ENCODE results near the gene ZNF254. TPM values are rescaled to one million over a fixed set of nuclear protein-coding genes. Genes with fewer than 3 reads are reported as not detected.
"Not testable (repeated sequence)": the region's sequence is repeated elsewhere in the genome, so short reads cannot be mapped to it uniquely, and the experiment has no call there.

The ZNF254 gene
- total RNA-seq, 1 experiment from 2014 or later, result 26.6 TPM

GRCh38 chr19:24040621-24041020 lies 46.4 kb upstream of the ZNF254 start:
- no peak overlapping the region for H3K56ac ChIP-seq (ENCODE audit: insufficient read length, low read depth, low read length)
- no peak overlapping the region for H4K8ac ChIP-seq (replicated peaks; ENCODE audit: insufficient read length, low read depth, low read length)
- no peak overlapping the region for H3K23ac ChIP-seq (ENCODE audit: insufficient read length, low read depth, low read length)
- no peak overlapping the region for H3K4me3 Mint-ChIP-seq
- H4K20me1 ChIP-seq (ENCODE audit: control insufficient read depth, insufficient read depth, insufficient read length), result no peaks in the 10 kb centered on the region
- H4K91ac ChIP-seq (ENCODE audit: insufficient read length, low read depth, low read length), result no peak overlapping the region
- H3K27me3 Mint-ChIP-seq (ENCODE audit: low read depth), result no peaks in the 10 kb centered on the region
- H3K9ac ChIP-seq (ENCODE audit: extremely low read depth, insufficient read length, low read length), result no peak overlapping the region
- H2BK12ac ChIP-seq (ENCODE audit: insufficient read length, low read depth, low read length), result no peak overlapping the region
- no peaks in the 10 kb centered on the region; a peak in 1 of 5 replicates for H3K9me3 Mint-ChIP-seq
- no peak for DNase-seq
- no peak overlapping the region for H2BK5ac ChIP-seq (ENCODE audit: insufficient read length, low read length)
- WGBS (ENCODE audit: extremely low coverage, insufficient read length, low lambda C conversion rate), result no CpG with 5 or more reads among the region's 3 CpGs
- no peak overlapping the region for H2AK5ac ChIP-seq (ENCODE audit: insufficient read length, low read length)
- H3K9me3 ChIP-seq (ENCODE audit: control insufficient read depth, low read depth, low read length), result no peaks in the 10 kb centered on the region
- H3K4ac ChIP-seq (ENCODE audit: low read depth, low read length), result no peak overlapping the region
- H3K79me1 ChIP-seq (ENCODE audit: insufficient read depth, low read depth, low read length, poor library complexity, severe bottlenecking), result peaks cover 18% of the 10 kb centered on the region
- no peak overlapping the region for H2BK20ac ChIP-seq (ENCODE audit: low read depth, low read length, poor library complexity, severe bottlenecking)
- H3K14ac ChIP-seq (ENCODE audit: insufficient read depth, low read length), result no peak overlapping the region
- H3K4me1 Mint-ChIP-seq, result peaks cover 26 to 30% of the 10 kb centered on the region in 2 experiments
- no peak overlapping the region for H2BK120ac ChIP-seq (ENCODE audit: low read depth, low read length, poor library complexity, severe bottlenecking)
- no peak overlapping the region for H3K18ac ChIP-seq (ENCODE audit: insufficient read length, low read depth, low read length)
- peaks cover 22% of the 10 kb centered on the region for H3K79me2 ChIP-seq (ENCODE audit: insufficient read depth, low read length)
- 0 out of 2 replicates have a peak, but pooled peaks cover 1% of the 10 kb centered on the region for H3K4me1 ChIP-seq (ENCODE audit: insufficient read depth, low read length)
- H3K27ac Mint-ChIP-seq, result no peak overlapping the region
- H4K5ac ChIP-seq (ENCODE audit: insufficient read length, low read depth, low read length), result no peak overlapping the region
- no peak for TF ChIP-seq CTCF (conservative IDR thresholded peaks at IDR 0.05)
- H2AFZ ChIP-seq (ENCODE audit: low read length), result no peak overlapping the region
- no peak overlapping the region for H3K4me2 ChIP-seq (ENCODE audit: insufficient read depth, insufficient read length, low read length)
- H3K23me2 ChIP-seq (ENCODE audit: insufficient read length, low read depth, low read length, poor library complexity, severe bottlenecking), result no peaks in the 10 kb centered on the region
- no peak overlapping the region for H2BK15ac ChIP-seq (ENCODE audit: low read depth, low read length)
- H3K27ac ChIP-seq (ENCODE audit: insufficient read length, low read depth, low read length), result no peak overlapping the region
- H3K36me3 Mint-ChIP-seq (ENCODE audit: insufficient read depth in 1 of 3, low read depth in 3 of 3), result peaks cover 49 to 78% (median 59%) of the 10 kb centered on the region in 3 experiments
- H3K27me3 ChIP-seq (ENCODE audit: insufficient read depth, low read length), result no peaks in the 10 kb centered on the region
- no peak overlapping the region for H3T11ph ChIP-seq (ENCODE audit: low read length)

- not testable (repeated sequence) for H2BK5ac ChIP-seq (ENCODE audit: insufficient read length, low read length); H3K14ac ChIP-seq (ENCODE audit: insufficient read depth, low read length); H2BK12ac ChIP-seq (ENCODE audit: insufficient read length, low read depth, low read length); H3K27ac Mint-ChIP-seq; H2BK15ac ChIP-seq (ENCODE audit: low read depth, low read length); H4K91ac ChIP-seq (ENCODE audit: insufficient read length, low read depth, low read length); H2BK120ac ChIP-seq (ENCODE audit: low read depth, low read length, poor library complexity, severe bottlenecking); H3K4me1 ChIP-seq (ENCODE audit: insufficient read depth, low read length); H3K9me3 ChIP-seq (ENCODE audit: control insufficient read depth, low read depth, low read length); H3K4ac ChIP-seq (ENCODE audit: low read depth, low read length); H4K8ac ChIP-seq (replicated peaks; ENCODE audit: insufficient read length, low read depth, low read length); H3K9me3 Mint-ChIP-seq; H4K5ac ChIP-seq (ENCODE audit: insufficient read length, low read depth, low read length); H3K27me3 ChIP-seq (ENCODE audit: insufficient read depth, low read length); DNase-seq; H3K27ac ChIP-seq (ENCODE audit: insufficient read length, low read depth, low read length); H3K27me3 Mint-ChIP-seq (ENCODE audit: low read depth); H3K9ac ChIP-seq (ENCODE audit: extremely low read depth, insufficient read length, low read length); H2BK20ac ChIP-seq (ENCODE audit: low read depth, low read length, poor library complexity, severe bottlenecking); H3K23ac ChIP-seq (ENCODE audit: insufficient read length, low read depth, low read length); H3K23me2 ChIP-seq (ENCODE audit: insufficient read length, low read depth, low read length, poor library complexity, severe bottlenecking); H3K4me3 Mint-ChIP-seq; H3K4me2 ChIP-seq (ENCODE audit: insufficient read depth, insufficient read length, low read length); H2AFZ ChIP-seq (ENCODE audit: low read length); H4K20me1 ChIP-seq (ENCODE audit: control insufficient read depth, insufficient read depth, insufficient read length); H3K56ac ChIP-seq (ENCODE audit: insufficient read length, low read depth, low read length); H3K18ac ChIP-seq (ENCODE audit: insufficient read length, low read depth, low read length); H2AK5ac ChIP-seq (ENCODE audit: insufficient read length, low read length); H3T11ph ChIP-seq (ENCODE audit: low read length)
- peaks cover 18% of the 10 kb centered on the region for H3K79me1 ChIP-seq (ENCODE audit: insufficient read depth, low read depth, low read length, poor library complexity, severe bottlenecking)
- peaks cover 18% of the 10 kb centered on the region for H3K79me2 ChIP-seq (ENCODE audit: insufficient read depth, low read length)
- Mint-ChIP-seq H3K36me3 (ENCODE audit: insufficient read depth in 1 of 3, low read depth in 3 of 3) (peaks cover 48 to 77% (median 57%) of the 10 kb centered on the region in 3 experiments), H3K4me1 (peaks cover 21 to 23% of the 10 kb centered on the region in 2 experiments)
- no CpG with 5 or more reads among the region's 32 CpGs for WGBS (ENCODE audit: extremely low coverage, insufficient read length, low lambda C conversion rate)
Observed at GRCh38 chr19:24041326-24041725, 45.7 kb upstream of the ZNF254 start.

Data from H9 (cell line).